HG02763 (cell line): ENCODE data around the gene LPP.
"Not testable (repeated sequence)": the region's sequence is repeated elsewhere in the genome, so short reads cannot be mapped to it uniquely, and the experiment has no call there.

Experiments
- ATAC-seq: cut with Tn5 transposase; IDR thresholded peaks from one replicate; pipeline ENCODE4 v1.9.1; 2021; ENCODE audit warnings: mild to moderate bottlenecking, moderate library complexity; ENCODE audit not compliant: unreplicated experiment

LPP gene, protein sequence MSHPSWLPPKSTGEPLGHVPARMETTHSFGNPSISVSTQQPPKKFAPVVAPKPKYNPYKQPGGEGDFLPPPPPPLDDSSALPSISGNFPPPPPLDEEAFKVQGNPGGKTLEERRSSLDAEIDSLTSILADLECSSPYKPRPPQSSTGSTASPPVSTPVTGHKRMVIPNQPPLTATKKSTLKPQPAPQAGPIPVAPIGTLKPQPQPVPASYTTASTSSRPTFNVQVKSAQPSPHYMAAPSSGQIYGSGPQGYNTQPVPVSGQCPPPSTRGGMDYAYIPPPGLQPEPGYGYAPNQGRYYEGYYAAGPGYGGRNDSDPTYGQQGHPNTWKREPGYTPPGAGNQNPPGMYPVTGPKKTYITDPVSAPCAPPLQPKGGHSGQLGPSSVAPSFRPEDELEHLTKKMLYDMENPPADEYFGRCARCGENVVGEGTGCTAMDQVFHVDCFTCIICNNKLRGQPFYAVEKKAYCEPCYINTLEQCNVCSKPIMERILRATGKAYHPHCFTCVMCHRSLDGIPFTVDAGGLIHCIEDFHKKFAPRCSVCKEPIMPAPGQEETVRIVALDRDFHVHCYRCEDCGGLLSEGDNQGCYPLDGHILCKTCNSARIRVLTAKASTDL

DNA sequence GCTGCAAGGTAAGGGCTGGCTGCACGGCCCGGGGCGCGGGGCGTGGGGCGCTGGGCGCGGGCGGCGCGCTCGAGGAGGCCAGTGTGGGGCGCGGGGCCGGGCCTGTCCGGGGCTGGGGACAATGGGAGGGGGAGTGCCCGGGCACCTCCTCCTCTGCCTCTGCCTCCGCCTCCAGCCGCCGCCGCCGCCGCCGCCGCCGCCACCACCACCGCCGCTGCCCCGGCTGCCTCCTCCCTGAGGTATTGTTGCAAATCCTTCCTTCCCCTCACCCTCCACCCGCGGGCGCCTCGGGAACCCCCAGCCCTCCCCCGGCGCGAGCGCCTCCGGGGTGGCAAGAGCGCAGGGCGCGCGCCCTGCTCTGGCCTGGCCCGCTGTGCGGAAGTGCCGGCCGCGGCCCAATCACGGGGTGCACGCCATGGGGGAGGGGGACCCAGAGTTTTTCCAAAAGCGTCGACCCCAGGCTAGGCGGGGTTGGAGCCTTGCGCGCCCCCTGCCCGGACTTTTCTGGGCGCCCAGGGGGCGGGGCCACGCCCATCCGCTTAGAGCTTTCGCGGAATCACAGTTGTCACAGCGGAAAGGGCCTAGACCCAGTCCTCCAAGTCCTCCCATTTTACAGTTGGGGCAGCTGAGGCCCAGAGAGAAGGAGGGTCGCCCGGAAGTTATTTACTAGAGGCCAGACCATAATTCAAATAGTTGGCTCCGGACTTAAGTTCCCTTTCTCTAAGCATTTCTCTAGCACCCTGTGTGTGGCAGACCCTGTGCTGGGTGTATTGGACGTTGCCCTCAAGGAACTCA is at the start of gene LPP:
Gene LPP, plus strand, starts transcription at position 144 of the 795 bp plus-strand sequence. CDS start 251,964 bp downstream, outside the sequence.
- peak; percentile 85 for ATAC-seq

GRCh38 chr3:188106006-188106405 is 48.0 kb upstream of the LPP start:
- ATAC-seq, result no peak

DNA sequence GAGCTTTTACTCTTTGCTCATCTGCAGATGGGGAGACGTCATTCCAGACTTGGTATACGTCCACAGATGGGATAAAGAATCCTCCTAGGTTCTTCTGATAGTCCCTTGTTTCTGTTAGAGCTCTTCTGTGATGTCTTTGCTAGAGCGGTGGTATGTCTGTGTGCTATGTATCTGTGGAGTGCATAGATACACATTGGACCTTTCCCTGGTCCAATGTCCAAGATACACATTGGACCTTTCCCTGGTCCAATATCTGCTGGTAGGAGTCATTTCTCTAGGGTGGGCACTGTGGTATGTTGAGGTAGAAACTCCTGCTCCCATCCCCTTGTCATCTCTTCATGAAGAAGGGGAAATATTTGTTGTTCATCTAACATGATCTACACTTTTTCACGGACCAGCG is 47.5 kb upstream of the LPP start:
- ATAC-seq, result no peak

DNA sequence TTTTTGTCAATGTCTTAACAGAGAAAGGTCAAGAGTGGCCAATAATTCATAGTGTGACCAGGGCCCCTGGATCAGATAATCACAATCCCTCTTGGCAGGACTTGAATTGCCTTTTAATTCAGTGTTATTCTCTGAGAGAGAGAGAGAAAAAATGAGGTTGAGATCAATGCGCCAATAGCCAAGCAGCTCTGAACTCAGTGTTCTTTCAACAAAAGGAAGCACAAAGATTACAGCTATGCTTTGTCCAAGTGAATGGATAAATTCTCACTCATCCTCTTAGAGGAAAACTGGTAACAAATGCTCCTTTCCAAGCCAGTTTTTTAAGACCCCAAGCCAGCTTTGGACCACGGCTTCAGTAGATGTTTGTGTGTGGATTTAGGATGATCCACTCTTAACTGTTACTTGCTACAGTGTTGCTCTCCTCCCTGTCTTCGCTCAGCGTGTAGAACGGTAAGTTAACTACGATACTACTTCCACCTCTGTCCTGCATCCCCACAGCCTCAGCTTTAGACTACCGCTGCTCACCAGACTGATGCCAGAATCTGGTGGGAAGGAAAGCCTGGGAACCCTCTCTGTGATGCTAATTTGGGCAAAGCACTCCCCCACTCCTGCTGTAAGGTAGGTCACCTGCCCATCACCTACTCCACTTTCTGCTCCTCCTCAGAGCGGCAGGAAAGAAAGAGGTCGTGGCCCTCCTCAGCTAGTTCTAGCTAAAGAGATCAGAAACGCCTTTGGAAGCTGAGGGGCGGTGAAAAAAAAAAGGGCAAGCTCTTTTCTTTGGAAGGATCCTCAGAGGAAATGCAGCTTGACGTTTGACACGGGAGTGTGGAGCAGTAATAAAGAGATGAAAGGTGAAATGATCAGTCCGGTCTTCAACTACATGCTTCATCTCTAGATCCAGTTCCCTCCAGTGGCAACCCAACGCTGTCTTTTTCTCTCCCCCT is 46.8 kb upstream of the LPP start:
- ATAC-seq, result no peak

DNA sequence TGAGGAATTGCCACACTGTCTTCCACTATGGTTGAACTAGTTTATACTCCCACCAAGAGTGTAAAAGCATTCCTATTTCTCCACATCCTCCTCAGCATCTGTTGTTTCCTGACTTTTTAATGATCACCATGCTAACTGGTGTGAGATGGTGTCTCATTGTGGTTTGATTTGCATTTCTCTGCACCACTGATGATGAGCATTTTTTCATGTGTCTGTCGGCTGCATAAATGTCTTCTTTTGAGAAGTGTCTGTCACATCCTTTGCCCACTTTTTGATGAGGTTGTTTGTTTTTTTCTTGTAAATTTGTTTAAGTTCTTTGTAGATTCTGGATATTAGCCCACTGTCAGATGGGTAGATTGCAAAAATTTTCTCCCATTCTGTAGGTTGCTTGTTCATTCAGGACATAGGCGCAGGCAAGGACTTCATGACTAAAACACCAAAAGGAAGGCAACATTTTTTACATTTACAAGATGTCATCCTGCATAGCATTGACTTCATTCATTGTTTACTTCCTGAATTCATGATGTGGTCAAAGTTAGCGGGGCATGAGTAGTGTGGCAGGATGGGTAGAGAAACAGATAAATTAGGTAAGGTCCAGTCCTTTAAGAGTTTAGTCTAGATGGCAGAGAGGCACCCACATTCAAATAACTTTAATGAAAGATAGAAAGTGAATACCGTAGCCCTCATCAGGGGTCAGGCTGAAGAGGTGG is 45.1 kb upstream of the LPP start:
- no peak for ATAC-seq

GRCh38 chr3:188111002-188111584 is 42.9 kb upstream of the LPP start:
- ATAC-seq, result no peak

- no peak for ATAC-seq
Observed at GRCh38 chr3:188113756-188114155, 40.2 kb upstream of the LPP start.

DNA sequence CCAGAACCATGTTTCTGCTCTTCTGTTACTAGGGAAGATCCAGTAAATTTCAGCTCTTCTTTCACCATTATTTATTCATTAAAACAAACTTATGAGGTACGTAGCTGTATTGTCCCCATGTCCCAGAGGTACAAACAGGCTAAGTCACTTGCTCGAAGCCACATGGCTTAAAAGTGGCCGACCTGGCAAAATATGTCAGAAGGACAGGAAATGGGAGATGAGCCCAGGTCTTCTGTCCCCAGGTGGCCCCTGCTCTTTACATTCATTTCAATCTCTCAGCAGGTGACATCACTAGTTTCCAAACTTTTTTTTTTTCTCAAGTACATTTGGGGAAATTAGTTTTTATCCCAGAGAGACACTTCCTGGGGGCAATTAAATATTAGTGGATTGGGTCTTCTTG is 34.1 kb upstream of the LPP start:
- no peak for ATAC-seq

DNA sequence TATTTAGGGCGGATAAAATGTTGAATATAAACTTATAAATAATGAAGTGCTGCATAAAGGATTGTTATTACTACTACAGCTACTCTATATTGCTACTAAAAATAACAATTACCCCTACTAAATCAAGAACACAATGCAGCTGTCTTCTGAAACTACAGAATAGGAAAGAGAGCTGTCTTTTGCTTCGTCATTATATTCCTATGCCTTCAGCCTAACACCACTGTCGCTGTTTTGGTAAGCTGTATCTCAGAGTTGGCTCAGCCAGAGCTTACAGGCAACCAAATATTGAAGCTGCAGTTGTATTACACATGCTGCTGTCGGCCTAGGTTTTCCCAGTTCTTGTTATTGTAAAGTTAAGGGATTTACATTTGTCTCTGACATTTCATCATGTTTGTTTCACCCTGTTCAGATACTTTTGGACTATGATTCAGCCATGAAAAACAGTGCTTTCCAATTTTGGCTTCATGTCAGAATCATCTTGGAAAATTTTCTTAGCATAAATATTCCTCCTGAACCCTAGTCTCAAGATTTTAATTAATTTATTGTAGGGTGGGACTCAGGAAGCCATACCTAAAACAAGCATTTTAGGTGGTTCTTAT is 31.3 kb upstream of the LPP start:
- ATAC-seq, result no peak

GRCh38 chr3:188123170-188123905 is 30.6 kb upstream of the LPP start:
- no peak for ATAC-seq

GRCh38 chr3:188124184-188124583 is 29.8 kb upstream of the LPP start:
- ATAC-seq, result no peak

DNA sequence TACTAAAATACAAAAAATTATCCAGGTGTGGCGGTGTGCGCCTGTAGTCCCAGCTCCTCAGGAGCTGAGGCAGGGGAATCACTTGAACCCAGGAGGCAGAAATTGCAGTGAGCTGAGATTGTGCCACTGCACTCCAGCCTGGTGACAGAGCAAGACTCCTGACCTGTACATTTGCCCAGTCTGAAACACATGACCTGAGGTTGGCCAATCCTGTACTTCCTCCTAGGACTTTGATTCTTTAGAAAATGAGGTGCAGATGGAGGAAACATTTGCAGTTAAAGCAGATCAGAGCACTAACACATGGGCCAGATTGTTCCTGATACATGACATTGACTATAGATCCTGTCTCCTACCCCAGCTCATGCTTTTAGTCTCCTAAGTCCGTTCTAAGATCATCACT is 28.9 kb upstream of the LPP start:
- no peak for ATAC-seq

GRCh38 chr3:188126276-188126675 is 27.7 kb upstream of the LPP start:
- ATAC-seq, result no peak

DNA sequence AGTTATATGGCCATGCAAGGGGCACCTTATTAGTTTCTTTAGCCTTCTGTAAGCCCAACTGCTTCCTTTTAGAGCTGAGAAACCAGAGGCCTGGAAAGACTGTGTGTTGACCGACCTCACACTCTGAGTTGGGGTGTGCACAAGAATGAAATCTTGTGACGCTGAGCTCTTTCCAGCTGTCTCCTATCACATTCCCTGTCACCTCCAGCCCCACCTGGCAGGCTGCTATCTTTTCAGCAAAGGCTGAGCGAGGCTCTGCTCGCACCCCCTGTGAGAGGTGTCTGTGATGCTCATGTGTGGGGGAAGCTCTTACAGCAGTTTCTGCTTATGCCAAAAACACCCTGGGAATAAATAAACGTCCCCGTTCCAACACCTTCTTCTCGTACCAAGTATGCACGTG is 27.0 kb upstream of the LPP start:
- ATAC-seq, result no peak

DNA sequence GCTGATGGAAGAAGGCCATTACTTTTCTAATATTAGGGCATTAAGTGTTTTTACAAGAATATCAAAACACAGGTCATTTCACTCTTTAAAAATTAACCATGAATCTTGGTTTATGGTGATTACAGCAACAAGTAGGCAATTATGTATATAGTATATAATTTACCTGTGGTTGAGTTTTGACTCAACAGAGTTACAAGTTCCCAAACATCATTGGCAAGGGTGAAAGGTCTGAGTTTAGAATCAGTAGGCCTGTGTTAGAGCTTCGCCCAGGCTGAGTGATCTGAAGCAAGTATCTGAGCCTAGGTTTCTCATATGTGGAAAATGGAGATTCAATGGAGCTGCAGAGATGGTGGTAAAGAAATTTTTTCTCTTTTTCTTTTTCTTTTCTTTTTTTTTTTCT is 25.1 kb upstream of the LPP start:
- no peak for ATAC-seq

GRCh38 chr3:188131023-188131422 is 22.9 kb upstream of the LPP start:
- not testable (repeated sequence) for ATAC-seq

DNA sequence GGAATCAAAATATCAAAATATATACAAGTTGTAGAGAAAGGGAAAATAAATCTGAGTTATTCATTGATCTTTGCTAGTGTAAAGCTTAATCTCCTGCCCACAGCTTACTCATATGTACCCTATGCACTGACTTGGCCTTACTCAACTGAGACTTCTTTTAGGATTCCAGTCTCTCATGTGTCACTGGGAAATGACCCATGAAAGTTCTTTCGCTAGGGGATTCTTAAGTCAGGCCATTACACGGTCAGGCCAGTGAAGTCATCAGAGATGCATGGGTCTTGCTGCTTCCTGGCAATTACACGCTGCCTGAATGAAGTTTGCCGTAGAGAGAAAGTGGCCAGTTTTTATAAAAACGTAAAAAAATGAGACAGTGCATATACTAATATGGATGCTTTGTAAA is 20.7 kb upstream of the LPP start:
- no peak for ATAC-seq

- ATAC-seq, result no peak
Observed at GRCh38 chr3:188133646-188134045, 20.3 kb upstream of the LPP start.

- ATAC-seq, result no peak
Observed at GRCh38 chr3:188134079-188134478, 19.9 kb upstream of the LPP start.
